HG03060 (cell line): ENCODE measurements around the gene RPS6KA4.
"Not testable (repeated sequence)": the region's sequence is repeated elsewhere in the genome, so short reads cannot be mapped to it uniquely, and the experiment has no call there.

Experiments
- ATAC-seq: cut with Tn5 transposase; IDR thresholded peaks from one replicate; pipeline ENCODE4 v1.9.1; 2021; ENCODE audit warnings: low read depth, moderate number of reproducible peaks; ENCODE audit not compliant: unreplicated experiment

The RPS6KA4 gene

GRCh38 chr11:64413417-64413816, 54.5 kb downstream of the RPS6KA4 start:
- ATAC-seq: no peak

- no peak for ATAC-seq
Observed at GRCh38 chr11:64415286-64415685, 56.3 kb downstream of the RPS6KA4 start.

GRCh38 chr11:64415996-64416728, 57.2 kb downstream of the RPS6KA4 start:
- no peak for ATAC-seq

DNA sequence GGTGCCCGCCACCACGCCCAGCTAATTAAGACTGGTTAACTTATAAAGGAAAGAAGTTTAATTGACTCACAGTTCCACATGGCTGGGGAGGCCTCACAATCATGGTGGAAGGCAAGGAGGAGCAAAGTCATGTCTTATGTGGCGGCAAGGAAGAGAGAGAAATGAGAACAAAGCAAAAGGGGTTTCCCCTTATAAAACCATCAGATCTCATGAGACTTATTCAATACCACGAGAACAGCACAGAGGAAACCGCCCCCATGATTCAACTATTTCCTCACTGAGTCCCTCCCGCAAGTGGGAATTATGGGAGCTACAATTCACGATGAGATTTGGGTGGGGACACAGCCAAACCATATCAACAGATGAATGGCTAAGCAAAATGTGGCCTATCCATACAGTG, 59.3 kb downstream of the RPS6KA4 start:
- ATAC-seq: not testable (repeated sequence)

DNA sequence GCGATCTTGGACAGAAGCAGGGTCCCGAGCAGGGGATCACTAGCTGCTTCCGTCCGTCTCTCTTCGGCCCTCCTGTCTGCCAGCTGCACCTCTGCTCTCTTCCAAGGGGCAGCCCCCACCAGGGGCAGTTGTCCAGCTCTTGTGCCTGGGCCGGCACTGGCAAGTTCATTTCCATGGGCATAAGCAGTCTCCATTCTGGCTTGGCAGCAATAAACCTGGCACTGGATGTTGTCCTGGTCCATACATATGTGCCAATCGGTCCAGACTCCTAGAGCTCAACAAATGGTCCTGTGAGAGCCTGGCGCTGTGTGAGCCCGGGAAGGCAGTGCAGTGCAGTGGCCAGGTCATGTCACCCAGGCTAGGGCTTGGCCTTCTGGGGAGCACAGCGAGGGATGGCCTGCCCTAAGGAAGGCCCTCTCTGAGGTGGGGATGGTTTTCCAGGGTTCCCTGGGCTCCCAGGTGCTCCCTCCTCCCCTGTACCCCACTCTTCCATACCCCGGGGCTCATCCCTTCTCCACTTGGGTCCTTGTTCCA, 60.4 kb downstream of the RPS6KA4 start:
- ATAC-seq: no peak

- ATAC-seq: no peak
Observed at GRCh38 chr11:64419818-64420485, 61.0 kb downstream of the RPS6KA4 start.
